Thyroid gland (tissue), 4 donors: Measurements from ENCODE around the gene EAF1. TPM values are rescaled to one million over a fixed set of nuclear protein-coding genes. Genes with fewer than 3 reads are reported as not detected.
A peak's percentile ranks its signal among the peaks of the same experiment; 100 is the strongest.

Source experiments
- DNase-seq, 2 donors: peaks; one replicate each; pipeline ENCODE4 v3.0.0-alpha.2; 2019
- H3K27ac ChIP-seq, 3 donors: fragments of 200-600 bp; sonication (generic); 1 replicate in 2 of 3; 2 replicates in 1 of 3; pipeline ENCODE4 v1.5.1; 2016 to 2019; ENCODE audit warnings: mild to moderate bottlenecking in 1 of 3, moderate library complexity in 1 of 3
- H3K27me3 ChIP-seq: fragments of 200-600 bp; sonication (generic); one replicate; pipeline ENCODE4 v1.5.1; 2019
- H3K36me3 ChIP-seq, 2 donors: fragments of 200-600 bp; sonication (generic); one replicate each; pipeline ENCODE4 v1.5.1; 2016 to 2019
- H3K4me1 ChIP-seq, 2 donors: fragments of 200-600 bp; sonication (generic); one replicate each; pipeline ENCODE4 v1.5.1; 2017 to 2019
- H3K4me3 ChIP-seq, 3 donors: fragments of 200-600 bp; sonication (generic); replicated peaks in 1 of 3; 1 replicate in 2 of 3; 2 replicates in 1 of 3; pipeline ENCODE4 v1.5.1; 2016; ENCODE audit warnings: mild to moderate bottlenecking in 1 of 3
- H3K9me3 ChIP-seq: fragments of 200-600 bp; sonication (generic); one replicate; pipeline ENCODE4 v1.5.1; 2017
- CTCF ChIP-seq, 6 experiments: fragments of 200-600 bp in 3 of 6; fragments of 450-650 bp in 3 of 6; sonication (generic) in 3 of 6; IDR thresholded peaks; one replicate each; pipeline ENCODE4 v1.5.1; 2016 to 2019; ENCODE audit warnings: antibody characterized with exemption in 6 of 6, mild to moderate bottlenecking in 2 of 6, inconsistent platforms in 1 of 6, moderate library complexity in 1 of 6
- POLR2A ChIP-seq, 2 donors: fragments of 450-650 bp; IDR thresholded peaks; one replicate each; pipeline ENCODE4 v1.6.1; 2017; ENCODE audit warnings: antibody characterized with exemption in 2 of 2, mild to moderate bottlenecking in 2 of 2, moderate library complexity in 1 of 2
- WGBS, 2 donors: methylation state at CpG; one replicate each; pipeline ENCODE4 v1.1.5; 2017; 5-methylcytosine and 5-hydroxymethylcytosine counted together
- intact Hi-C: fragments of 100-400 bp; cut with DNase I; formaldehyde crosslinking; loops from one replicate; pipeline ENCODE4 v1.15.1; 2023
- total RNA-seq, 4 donors: library from RNA; depleted of rRNA; stranded (reverse); fragments of >200 nt; gene quantifications; one replicate each; pipeline ENCODE4 v1.2.3, GENCODE V29; 2016

The EAF1 gene
- total RNA-seq, 4 donors from 2014 or later, result 15.2 to 24.7 (median 22.3) TPM

- TF ChIP-seq CTCF (IDR thresholded peaks at IDR 0.05) (no peak), POLR2A (IDR thresholded peaks at IDR 0.05) (no peak)
- Histone ChIP-seq H3K4me3 (no peak overlapping the region), H3K36me3 (peaks cover 50 to 57% of the 10 kb centered on the region in 2 donors), H3K27ac (no peak overlapping the region), H3K9me3 (no peaks in the 10 kb centered on the region), H3K4me1 (no peaks in the 10 kb centered on the region), H3K27me3 (no peaks in the 10 kb centered on the region)
- 95 to 96% methylated on average over 4 of the region's 4 CpGs for WGBS, 2 donors
- no peak for DNase-seq
- intact Hi-C loops, result no loop called here
Measured at GRCh38 chr3:15434756-15435155, 7.4 kb downstream of the EAF1 start.

- intact Hi-C loops, result no loop called here
- no peak for DNase-seq
Measured at GRCh38 chr3:15436246-15436645, 8.8 kb downstream of the EAF1 start.

GRCh38 chr3:15438983-15439382, 11.6 kb downstream of the EAF1 start:
- no peaks in the 10 kb centered on the region for H3K9me3 ChIP-seq
- TF ChIP-seq POLR2A (IDR thresholded peaks at IDR 0.05), result no peak
- TF ChIP-seq CTCF (IDR thresholded peaks at IDR 0.05), result no peak

More at GRCh38 chr3:15436246-15436645, 8.8 kb downstream of the EAF1 start:
- no peaks in the 10 kb centered on the region for H3K9me3 ChIP-seq
- H3K4me1 ChIP-seq, result no peaks in the 10 kb centered on the region
- H3K27me3 ChIP-seq, result no peaks in the 10 kb centered on the region
- no peak overlapping the region for H3K4me3 ChIP-seq
- WGBS, 2 donors, result 96 to 99% methylated on average over 6 of the region's 6 CpGs
- TF ChIP-seq POLR2A (IDR thresholded peaks at IDR 0.05) (no peak), CTCF (IDR thresholded peaks at IDR 0.05) (no peak)
- H3K36me3 ChIP-seq, result peaks cover 57 to 70% of the 10 kb centered on the region in 2 donors
- H3K27ac ChIP-seq, result no peak overlapping the region

GRCh38 chr3:15439476-15439875, 12.1 kb downstream of the EAF1 start:
- DNase-seq, result peak; percentile 4 to 28
- Histone ChIP-seq H3K36me3 (peaks cover 58 to 68% of the 10 kb centered on the region in 2 donors), H3K27ac (no peak overlapping the region), H3K9me3 (no peaks in the 10 kb centered on the region), H3K4me1 (peaks cover 0 to 4% of the 10 kb centered on the region in 2 donors), H3K4me3 (no peak overlapping the region), H3K27me3 (no peaks in the 10 kb centered on the region)
- intact Hi-C loops, result no loop called here
- TF ChIP-seq CTCF (IDR thresholded peaks at IDR 0.05), result no peak
- TF ChIP-seq POLR2A (IDR thresholded peaks at IDR 0.05), result no peak

More at GRCh38 chr3:15438983-15439382, 11.6 kb downstream of the EAF1 start:
- no peak overlapping the region for H3K27ac ChIP-seq
- H3K27me3 ChIP-seq, result no peaks in the 10 kb centered on the region
- peaks cover 0 to 2% of the 10 kb centered on the region in 2 donors for H3K4me1 ChIP-seq
- intact Hi-C loops, result no loop called here
- peaks cover 62 to 73% of the 10 kb centered on the region in 2 donors for H3K36me3 ChIP-seq
- 81 to 94% methylated on average over 4 of the region's 4 CpGs for WGBS, 2 donors
- DNase-seq, result no peak
- H3K4me3 ChIP-seq, result no peak overlapping the region

GRCh38 chr3:15440891-15441290, 13.5 kb downstream of the EAF1 start:
- no peak for DNase-seq
- intact Hi-C loops, result no loop called here
- Histone ChIP-seq H3K9me3 (no peaks in the 10 kb centered on the region), H3K4me3 (no peak overlapping the region), H3K36me3 (peaks cover 47 to 55% of the 10 kb centered on the region in 2 donors), H3K4me1 (peaks cover 0 to 4% of the 10 kb centered on the region in 2 donors), H3K27me3 (no peaks in the 10 kb centered on the region), H3K27ac (no peak overlapping the region)
- WGBS, 2 donors, result 65 to 84% methylated on average over 4 of the region's 4 CpGs
- TF ChIP-seq POLR2A (IDR thresholded peaks at IDR 0.05) (no peak), CTCF (IDR thresholded peaks at IDR 0.05) (no peak)
